Measurements from ENCODE around the gene TENT5A.

GRCh38 chr6:81727876-81728517 is 24.5 kb downstream of the TENT5A start:
- TF ChIP-seq CTCF (IDR thresholded peaks at IDR 0.05) = no peak
- TF ChIP-seq EP300 (IDR thresholded peaks at IDR 0.05) = no peak
- TF ChIP-seq POLR2A (IDR thresholded peaks at IDR 0.05) = no peak

Measured in stomach (tissue), 4 donors.